ENCODE data around the gene UST. TPM values are rescaled to one million over a fixed set of nuclear protein-coding genes. Genes with fewer than 3 reads are reported as not detected.

Gene UST
- total RNA-seq, 4 donors from 2014 or later: 4.8 to 9.0 (median 7.8) TPM

DNA sequence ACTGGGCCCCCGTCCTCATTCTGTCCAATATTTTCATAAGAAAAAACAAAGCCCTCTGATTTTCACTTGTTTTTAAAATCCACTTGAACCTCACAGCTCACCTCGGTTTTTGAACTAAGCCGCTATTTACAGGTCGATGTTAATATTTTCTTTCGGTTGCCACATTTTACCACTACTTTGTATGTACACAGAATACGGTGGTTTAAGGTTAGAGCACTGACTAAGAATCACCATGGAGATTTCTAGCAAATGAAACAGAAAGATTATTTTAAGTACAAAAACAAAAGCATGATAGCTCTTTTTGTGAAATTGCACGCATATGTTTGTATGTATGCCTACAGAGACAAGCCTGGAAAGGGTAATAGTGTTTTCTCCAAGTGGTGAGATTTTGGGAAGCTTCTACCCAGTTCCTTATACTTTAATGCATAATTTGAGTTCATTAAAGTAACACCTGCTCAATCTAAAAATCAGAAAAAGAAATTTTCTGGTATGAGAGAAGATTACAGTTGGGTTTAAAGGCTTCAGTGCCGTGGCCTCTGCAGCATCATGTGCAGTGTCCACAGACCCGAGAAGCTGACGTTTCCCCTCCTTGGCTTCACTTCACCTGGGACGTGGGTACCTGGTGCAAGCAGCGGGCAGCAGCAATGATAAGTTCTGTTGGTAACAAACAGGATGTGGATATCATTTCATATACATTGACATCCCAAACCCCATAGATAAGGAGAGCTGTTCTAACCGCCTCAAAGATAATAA, 144.0 kb downstream of the UST start:
- TF ChIP-seq, protein P1, sequence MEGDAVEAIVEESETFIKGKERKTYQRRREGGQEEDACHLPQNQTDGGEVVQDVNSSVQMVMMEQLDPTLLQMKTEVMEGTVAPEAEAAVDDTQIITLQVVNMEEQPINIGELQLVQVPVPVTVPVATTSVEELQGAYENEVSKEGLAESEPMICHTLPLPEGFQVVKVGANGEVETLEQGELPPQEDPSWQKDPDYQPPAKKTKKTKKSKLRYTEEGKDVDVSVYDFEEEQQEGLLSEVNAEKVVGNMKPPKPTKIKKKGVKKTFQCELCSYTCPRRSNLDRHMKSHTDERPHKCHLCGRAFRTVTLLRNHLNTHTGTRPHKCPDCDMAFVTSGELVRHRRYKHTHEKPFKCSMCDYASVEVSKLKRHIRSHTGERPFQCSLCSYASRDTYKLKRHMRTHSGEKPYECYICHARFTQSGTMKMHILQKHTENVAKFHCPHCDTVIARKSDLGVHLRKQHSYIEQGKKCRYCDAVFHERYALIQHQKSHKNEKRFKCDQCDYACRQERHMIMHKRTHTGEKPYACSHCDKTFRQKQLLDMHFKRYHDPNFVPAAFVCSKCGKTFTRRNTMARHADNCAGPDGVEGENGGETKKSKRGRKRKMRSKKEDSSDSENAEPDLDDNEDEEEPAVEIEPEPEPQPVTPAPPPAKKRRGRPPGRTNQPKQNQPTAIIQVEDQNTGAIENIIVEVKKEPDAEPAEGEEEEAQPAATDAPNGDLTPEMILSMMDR (IDR thresholded peaks at IDR 0.05): no peak
- no peak for TF ChIP-seq POLR2AphosphoS5 (IDR thresholded peaks at IDR 0.05)
- no peak for TF ChIP-seq POLR2A (IDR thresholded peaks at IDR 0.05)
- no peak for TF ChIP-seq EP300 (IDR thresholded peaks at IDR 0.05; ENCODE audit: low read depth)
- Histone ChIP-seq H3K4me3 (no peak overlapping the region), H3K9me3 (no peaks in the 10 kb centered on the region), H3K27ac (no peak overlapping the region), H3K36me3 (no peaks in the 10 kb centered on the region), H3K27me3 (no peaks in the 10 kb centered on the region), H3K4me1 (peaks cover 0 to 16% (median 3%) of the 10 kb centered on the region in 4 donors)
- in situ Hi-C loops (cut with MboI; ENCODE audit: low pct_ligation_motif_present in 1 of 4, low pct_unique_long_range_greater_than_20kb in 1 of 4, low sequenced_read_pairs in 3 of 4) (no loop called here), intact Hi-C loops (cut with DNase I; ENCODE audit: low total_unique reads) (no loop called here)
- 84 to 86% methylated on average over 8 to 13 of the region's 13 CpGs for WGBS, 2 donors (ENCODE audit: low coverage in 1 of 2)
- no peak for DNase-seq

DNA sequence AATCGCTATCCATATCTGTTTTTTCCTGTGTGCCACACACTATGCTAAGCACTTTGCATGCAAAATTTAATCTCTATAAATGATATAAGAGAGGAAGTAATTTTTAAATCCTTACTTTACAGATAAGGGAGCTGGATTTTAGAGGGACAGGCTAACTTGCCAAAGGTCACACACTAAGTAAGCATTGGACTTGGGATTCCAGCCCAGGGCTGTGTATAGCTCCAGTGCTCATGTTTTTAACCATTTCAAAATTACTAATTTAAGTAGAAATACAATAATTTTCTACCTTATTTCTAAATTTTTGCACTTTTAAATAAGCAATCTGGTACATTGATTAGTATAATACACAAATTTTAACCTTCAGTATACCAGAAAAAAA, 144.6 kb downstream of the UST start:
- TF ChIP-seq EP300 (IDR thresholded peaks at IDR 0.05; ENCODE audit: low read depth) (no peak), POLR2AphosphoS5 (IDR thresholded peaks at IDR 0.05) (no peak), POLR2A (IDR thresholded peaks at IDR 0.05) (no peak)
- TF ChIP-seq, protein P1 (IDR thresholded peaks at IDR 0.05): no peak
- Histone ChIP-seq H3K27ac (no peak overlapping the region), H3K9me3 (no peaks in the 10 kb centered on the region), H3K4me3 (no peak overlapping the region), H3K36me3 (no peaks in the 10 kb centered on the region), H3K4me1 (peaks cover 0 to 12% (median 0%) of the 10 kb centered on the region in 4 donors), H3K27me3 (no peaks in the 10 kb centered on the region)
- in situ Hi-C loops (cut with MboI; ENCODE audit: low pct_ligation_motif_present in 1 of 4, low pct_unique_long_range_greater_than_20kb in 1 of 4, low sequenced_read_pairs in 3 of 4) (no loop called here), intact Hi-C loops (cut with DNase I; ENCODE audit: low total_unique reads) (no loop called here)
- WGBS, 2 donors (ENCODE audit: low coverage in 1 of 2): 50 to 59% methylated on average over 1 of the region's 1 CpG
- no peak for DNase-seq

DNA sequence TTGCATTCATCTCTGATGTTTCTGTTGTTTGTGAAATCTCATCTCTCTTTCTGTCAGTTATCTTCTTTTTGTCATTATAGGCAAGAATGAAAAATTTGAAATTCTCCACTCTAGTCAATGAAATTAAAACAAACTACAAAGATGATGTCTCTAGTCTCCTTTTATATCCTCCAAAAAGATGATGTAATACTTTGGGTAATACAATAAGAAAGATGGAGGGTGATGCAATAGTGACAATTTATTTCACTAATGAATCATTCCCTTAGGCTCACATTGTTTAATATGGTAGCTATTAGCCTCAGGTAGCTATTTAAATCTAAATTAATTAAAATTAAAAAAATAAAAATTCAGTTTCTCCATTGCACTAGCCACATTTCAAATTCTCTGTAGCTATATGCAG, 145.4 kb downstream of the UST start:
- intact Hi-C loops (cut with DNase I; ENCODE audit: low total_unique reads) (no loop called here), in situ Hi-C loops (cut with MboI; ENCODE audit: low pct_ligation_motif_present in 1 of 4, low pct_unique_long_range_greater_than_20kb in 1 of 4, low sequenced_read_pairs in 3 of 4) (no loop called here)
- Histone ChIP-seq H3K9me3 (no peaks in the 10 kb centered on the region), H3K27ac (no peak overlapping the region), H3K36me3 (no peaks in the 10 kb centered on the region), H3K27me3 (no peaks in the 10 kb centered on the region), H3K4me3 (no peak overlapping the region), H3K4me1 (peaks cover 0 to 12% (median 0%) of the 10 kb centered on the region in 4 donors)
- TF ChIP-seq, protein P1 (IDR thresholded peaks at IDR 0.05): no peak
- TF ChIP-seq POLR2A (IDR thresholded peaks at IDR 0.05): no peak
- no peak for TF ChIP-seq EP300 (IDR thresholded peaks at IDR 0.05; ENCODE audit: low read depth)
- TF ChIP-seq POLR2AphosphoS5 (IDR thresholded peaks at IDR 0.05): no peak
- DNase-seq: no peak

DNA sequence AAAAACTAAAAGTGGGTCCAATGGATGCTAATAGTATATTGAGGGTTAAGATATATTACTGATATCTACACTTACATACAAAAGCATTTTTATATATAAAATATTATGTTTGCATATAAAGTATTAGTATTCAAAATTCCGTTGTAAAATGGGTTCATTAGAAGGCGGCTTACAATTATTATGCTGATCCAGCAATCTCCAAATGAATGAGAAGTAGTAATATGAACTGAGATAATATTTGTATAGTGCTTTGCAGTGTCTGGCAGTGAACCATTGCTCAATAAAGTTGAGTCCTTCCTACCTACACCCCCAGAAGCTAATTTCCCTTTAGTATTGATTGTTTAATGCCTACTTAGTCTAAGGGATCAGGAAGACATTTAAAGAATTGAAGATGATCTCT, 146.2 kb downstream of the UST start:
- no peaks in the 10 kb centered on the region for H3K9me3 ChIP-seq
- intact Hi-C loops (cut with DNase I; ENCODE audit: low total_unique reads): no loop called here
- DNase-seq: no peak
- H3K4me1 ChIP-seq: peaks cover 0 to 12% (median 0%) of the 10 kb centered on the region in 4 donors
- H3K4me3 ChIP-seq: no peak overlapping the region
- 87 to 88% methylated on average over 2 of the region's 2 CpGs for WGBS, 2 donors (ENCODE audit: low coverage in 1 of 2)
- no peak for TF ChIP-seq POLR2AphosphoS5 (IDR thresholded peaks at IDR 0.05)
- TF ChIP-seq EP300 (IDR thresholded peaks at IDR 0.05; ENCODE audit: low read depth): no peak
- TF ChIP-seq POLR2A (IDR thresholded peaks at IDR 0.05): no peak
- TF ChIP-seq, protein P1 (IDR thresholded peaks at IDR 0.05): no peak
- in situ Hi-C loops (cut with MboI; ENCODE audit: low pct_ligation_motif_present in 1 of 4, low pct_unique_long_range_greater_than_20kb in 1 of 4, low sequenced_read_pairs in 3 of 4): no loop called here
- no peaks in the 10 kb centered on the region for H3K36me3 ChIP-seq
- H3K27ac ChIP-seq: no peak overlapping the region
- H3K27me3 ChIP-seq: no peaks in the 10 kb centered on the region
